GM18502 (cell line): ENCODE results near the gene CHN2.

Experiments
- ATAC-seq: cut with Tn5 transposase; IDR thresholded peaks from one replicate; pipeline ENCODE4 v1.9.1; 2021; ENCODE audit warnings: mild to moderate bottlenecking; ENCODE audit not compliant: unreplicated experiment, poor library complexity

The CHN2 gene

GRCh38 chr7:29216128-29216527, 21.6 kb downstream of the CHN2 start:
- ATAC-seq = no peak

GRCh38 chr7:29217113-29217512, 22.5 kb downstream of the CHN2 start:
- no peak for ATAC-seq

- ATAC-seq = no peak
Observed at GRCh38 chr7:29224726-29225125, 30.2 kb downstream of the CHN2 start.

- ATAC-seq = no peak
Observed at GRCh38 chr7:29228289-29229011, 33.9 kb downstream of the CHN2 start.

- no peak for ATAC-seq
Observed at GRCh38 chr7:29229066-29229465, 34.5 kb downstream of the CHN2 start.

GRCh38 chr7:29229946-29230345, 35.4 kb downstream of the CHN2 start:
- no peak for ATAC-seq

- ATAC-seq = no peak
Observed at GRCh38 chr7:29230871-29231345, 36.3 kb downstream of the CHN2 start.

- ATAC-seq = no peak
Observed at GRCh38 chr7:29231671-29232232, 37.2 kb downstream of the CHN2 start.

GRCh38 chr7:29234438-29234837, 39.9 kb downstream of the CHN2 start:
- ATAC-seq = no peak

GRCh38 chr7:29236071-29236580, 41.6 kb downstream of the CHN2 start:
- ATAC-seq = no peak

GRCh38 chr7:29236649-29237048, 42.1 kb downstream of the CHN2 start:
- ATAC-seq = no peak

- no peak for ATAC-seq
Observed at GRCh38 chr7:29237489-29237888, 42.9 kb downstream of the CHN2 start.

- no peak for ATAC-seq
Observed at GRCh38 chr7:29239638-29240037, 45.1 kb downstream of the CHN2 start.

- ATAC-seq = no peak
Observed at GRCh38 chr7:29242265-29242664, 47.7 kb downstream of the CHN2 start.

GRCh38 chr7:29243910-29244655, 49.5 kb downstream of the CHN2 start:
- ATAC-seq = peak; percentile 67

- no peak for ATAC-seq
Observed at GRCh38 chr7:29247224-29247962, 52.8 kb downstream of the CHN2 start.

- ATAC-seq = no peak
Observed at GRCh38 chr7:29247963-29248236, 53.3 kb downstream of the CHN2 start.

GRCh38 chr7:29248713-29249382, 54.3 kb downstream of the CHN2 start:
- ATAC-seq = no peak

- no peak for ATAC-seq
Observed at GRCh38 chr7:29249383-29249750, 54.8 kb downstream of the CHN2 start.

- no peak for ATAC-seq
Observed at GRCh38 chr7:29249860-29250259, 55.3 kb downstream of the CHN2 start.
